Activated naive CD8-positive, alpha-beta T cell treated with anti-CD3 and anti-CD28 coated beads, Interleukin-2, amount 50 U/mL, for 16 hours (primary cell): ENCODE results near the gene NFATC4.
"Not testable (repeated sequence)": the region's sequence is repeated elsewhere in the genome, so short reads cannot be mapped to it uniquely, and the experiment has no call there.

Experiments used
- DNase-seq: peaks from one replicate; pipeline ENCODE4 v3.0.0-alpha.2; 2020; ENCODE audit warnings: low read depth, low spot score

The NFATC4 gene

DNA sequence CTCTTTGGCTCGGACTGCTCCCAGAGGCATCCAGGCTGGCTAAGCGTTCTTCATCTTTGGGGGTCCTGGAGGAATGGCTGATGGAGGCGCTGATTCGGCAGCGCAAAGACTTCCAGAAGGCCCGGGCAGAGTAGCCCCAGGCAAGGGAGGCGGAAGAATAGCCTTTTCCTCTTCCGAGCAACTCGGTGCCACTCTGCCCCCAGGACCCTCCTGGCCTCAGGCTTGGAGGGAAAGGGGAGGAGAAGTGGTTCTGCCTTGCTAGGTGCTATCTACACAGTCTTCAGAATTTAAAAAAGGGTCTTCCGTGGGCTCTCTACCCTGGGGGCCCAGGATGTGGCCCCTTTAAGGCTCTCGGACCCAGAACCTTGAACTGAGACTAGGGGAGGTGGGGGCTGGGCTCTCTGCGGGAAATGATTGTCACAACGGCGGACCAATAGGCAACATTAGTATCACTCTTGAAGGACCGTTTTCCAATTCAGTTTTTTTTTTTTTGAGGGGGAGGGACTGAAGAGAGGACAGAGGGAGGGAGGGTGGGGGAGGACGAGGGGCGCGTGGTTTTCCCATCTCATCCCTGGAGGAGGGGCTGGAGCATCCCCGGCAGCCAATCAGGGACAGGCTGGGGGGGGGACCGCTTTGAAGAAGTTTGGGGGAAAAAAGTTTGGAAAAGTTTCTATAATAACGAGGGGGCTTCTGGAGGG, at the start of gene NFATC4:
NFATC4 (plus strand) TSS at position 671 of the 698 bp plus-strand sequence. CDS start 157 bp downstream, outside the sequence.
- DNase-seq: no peak

DNA sequence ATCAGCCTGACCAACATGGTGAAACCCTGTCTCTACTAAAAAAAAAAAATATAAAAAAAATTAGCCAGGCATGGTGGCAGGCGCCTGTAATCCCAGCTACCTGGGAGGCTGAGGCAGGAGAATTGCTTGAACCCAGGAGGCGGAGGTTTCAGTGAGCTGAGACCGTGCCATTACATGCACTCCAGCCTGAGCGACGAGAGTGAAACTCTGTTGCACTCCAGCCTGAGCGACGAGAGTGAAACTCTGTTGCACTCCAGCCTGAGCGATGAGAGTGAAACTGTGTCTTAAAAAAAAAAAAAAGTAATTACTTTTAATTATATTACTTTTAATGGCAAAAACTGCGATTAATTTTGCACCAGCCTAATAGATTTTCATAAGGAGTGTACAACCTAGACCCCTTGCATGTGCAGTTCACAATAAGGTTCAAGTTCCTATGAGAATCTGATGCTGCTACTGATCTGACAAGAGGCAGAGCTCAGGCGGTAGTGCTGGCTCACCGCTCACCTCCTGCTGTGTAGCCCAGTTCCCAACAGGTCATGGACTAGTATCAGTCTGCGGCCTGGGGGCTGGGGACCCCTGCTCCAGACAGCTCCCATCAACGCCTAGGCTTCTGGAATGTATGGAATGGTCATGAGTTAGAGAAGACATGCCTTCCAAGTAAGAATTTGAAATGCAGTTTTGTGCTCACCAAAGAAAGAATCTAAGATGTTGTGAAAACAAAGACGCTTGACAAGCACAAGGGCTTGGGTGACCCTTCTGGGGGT, 46.6 kb upstream of the NFATC4 start:
- DNase-seq: no peak

DNA sequence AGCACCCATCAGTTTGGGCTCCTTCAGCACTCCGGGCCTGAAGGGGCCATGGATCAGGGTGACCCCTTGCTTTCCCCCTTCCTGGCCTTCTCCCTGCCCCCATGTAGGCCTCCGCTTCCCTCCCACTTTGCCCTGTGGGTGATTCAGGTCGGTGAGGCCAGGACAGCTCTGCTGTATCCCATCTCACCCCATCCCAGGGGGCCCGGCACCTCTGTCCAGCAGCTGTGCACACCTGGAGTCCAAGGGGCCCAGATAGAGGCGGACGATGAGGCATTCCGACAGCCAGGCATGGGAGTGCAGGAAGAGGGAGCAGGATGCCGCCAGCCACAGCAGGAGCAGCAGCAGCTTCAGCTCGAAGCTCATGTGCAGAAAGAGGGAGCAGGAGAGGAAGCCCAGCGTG, 45.3 kb upstream of the NFATC4 start:
- DNase-seq: no peak

DNA sequence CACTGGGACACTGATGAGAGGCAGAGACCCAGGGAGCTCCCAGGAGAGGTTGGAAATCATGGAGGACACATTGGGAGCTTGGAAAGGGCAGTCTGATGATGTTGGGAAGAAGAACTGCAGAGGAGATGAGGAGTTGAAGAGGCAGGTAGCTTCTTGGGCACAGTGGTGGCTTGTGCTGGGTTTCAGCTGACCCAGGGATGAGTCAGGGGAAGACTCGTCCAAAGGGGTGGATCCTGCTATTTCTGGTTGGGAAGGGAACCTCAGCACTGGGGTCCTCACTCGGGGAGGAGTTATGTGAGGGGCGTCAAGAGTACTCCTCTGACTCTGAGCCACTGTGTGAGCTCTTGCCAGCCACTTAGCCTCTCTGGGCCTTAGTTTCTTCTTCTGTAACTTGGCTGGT, 44.6 kb upstream of the NFATC4 start:
- DNase-seq: no peak

DNA sequence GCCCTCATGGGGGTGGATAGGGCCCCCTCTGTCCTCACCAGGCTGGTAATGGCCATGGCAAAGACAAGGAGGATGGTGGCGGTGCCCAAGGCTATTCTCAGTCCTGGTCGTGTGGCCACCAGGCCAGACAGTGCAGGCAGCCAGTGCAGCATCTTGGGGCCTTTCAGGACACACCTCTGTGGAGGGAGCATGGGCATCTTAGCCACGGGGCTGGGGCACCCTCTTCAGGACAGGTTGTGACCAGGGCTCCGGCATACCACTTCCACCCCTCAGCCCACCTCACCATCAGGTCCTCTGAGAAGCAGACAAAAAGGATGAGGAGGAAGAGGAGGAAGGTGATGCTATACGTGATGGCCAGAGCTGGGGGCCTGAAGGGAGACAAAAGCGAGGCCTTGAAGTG, 44.0 kb upstream of the NFATC4 start:
- no peak for DNase-seq

DNA sequence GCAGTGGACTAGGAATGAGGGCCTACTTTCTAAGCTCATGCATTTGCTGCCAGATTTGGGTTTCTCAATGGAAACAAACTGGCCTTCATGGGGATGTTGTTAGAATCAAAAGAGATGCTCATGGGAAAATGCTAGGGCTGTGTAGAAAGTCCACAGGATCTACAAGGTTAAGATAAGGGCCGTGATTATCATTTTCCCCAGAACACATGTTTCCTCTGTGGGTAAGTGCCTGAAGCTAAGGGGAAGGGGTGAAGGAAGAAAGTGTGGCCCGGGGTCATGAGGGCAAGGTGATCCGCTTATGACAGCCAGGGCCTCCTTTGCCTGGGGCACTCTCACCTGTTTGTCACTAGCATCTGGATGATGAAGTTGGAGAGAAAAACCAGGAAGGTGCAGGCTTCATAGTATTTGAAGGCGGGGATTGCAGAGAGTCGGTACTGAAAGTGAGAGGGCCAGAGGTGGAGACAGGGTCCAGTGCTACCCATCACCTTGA, 42.9 kb upstream of the NFATC4 start:
- no peak for DNase-seq

DNA sequence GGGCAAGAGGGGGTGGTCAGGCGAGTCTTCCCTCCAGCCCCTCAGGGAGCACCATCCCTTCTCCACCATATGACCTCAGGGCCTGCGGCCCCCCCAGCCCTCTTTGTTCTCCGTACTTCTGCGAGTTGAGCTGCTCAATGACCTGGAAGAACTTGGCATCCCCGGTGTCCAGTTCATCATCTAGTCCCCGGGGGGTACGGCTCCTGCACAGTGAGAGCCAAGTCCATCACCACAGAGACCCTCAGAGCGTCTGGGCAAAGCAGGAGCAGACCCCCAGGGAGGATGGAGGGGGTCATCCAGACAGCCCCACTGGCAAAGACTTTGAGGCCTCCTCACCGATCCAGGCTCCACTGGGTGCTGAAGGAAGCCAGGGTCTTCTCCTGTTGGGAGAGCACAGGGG, 42.0 kb upstream of the NFATC4 start:
- DNase-seq: no peak

DNA sequence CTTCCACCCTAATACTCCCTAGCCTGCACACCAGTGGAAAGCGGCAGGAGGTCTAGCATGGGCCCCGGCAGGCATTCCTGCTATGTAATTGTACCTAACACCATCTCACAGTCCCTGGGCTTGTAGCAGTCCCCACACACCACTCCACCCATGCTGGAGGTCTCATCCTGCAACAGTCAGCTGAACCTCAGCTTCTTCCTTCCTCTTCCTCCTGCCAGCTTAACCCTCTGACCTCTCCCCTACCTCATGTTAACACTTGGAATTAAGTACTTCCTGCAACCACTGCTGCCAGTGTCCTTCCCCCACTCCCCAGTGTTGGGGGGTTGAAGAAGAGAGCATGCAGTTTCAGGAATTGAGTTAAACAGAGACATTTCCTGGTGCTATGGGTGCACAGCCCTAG, 40.7 kb upstream of the NFATC4 start:
- DNase-seq: no peak

DNA sequence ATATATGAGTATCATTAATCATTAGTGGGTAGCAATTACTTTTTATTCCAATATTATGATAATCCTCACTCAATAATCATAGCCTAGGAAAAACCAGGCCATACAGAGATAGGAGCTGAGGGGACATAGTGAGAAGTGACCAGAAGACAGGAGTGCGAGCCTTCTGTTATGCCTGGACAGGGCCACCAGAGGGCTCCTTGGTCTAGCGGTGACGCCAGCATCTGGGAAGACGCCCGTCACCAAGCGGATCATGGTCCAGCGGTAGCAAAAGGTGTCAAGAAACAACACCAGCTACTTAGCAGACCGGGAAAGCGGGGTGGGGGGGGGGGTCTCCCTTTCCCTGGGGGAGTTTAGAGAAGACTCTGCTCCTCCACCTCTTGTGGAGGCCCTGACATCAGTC, 40.1 kb upstream of the NFATC4 start:
- DNase-seq: not testable (repeated sequence)

DNA sequence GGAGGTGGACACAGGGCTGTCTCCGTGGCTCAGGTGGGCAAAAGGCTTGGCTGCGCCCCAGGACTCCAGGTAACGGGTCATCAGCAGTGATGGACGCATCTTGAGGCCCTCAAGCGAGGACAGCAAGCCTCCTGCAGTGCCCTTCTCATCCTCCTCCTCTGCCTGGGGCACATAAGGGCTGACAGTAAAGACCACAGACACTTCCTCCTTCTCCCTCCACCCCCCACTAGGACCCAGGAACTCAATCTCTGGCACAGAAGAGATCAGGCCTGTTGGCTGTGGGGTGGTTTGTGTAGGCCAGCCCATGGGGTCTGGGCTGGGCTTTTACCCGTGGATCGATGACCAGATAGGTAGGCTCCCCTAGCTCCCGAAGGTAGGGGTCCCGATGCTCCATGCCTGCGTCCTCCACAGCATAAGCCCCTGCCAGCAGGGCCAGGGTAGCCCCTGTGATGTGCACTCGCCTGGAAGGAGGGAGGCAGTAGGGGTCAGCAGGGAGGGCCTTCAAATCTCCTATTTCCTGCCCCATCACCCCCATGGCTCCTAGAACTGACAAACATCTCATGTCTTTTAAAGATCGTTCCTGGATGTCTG, 38.8 kb upstream of the NFATC4 start:
- DNase-seq: no peak

DNA sequence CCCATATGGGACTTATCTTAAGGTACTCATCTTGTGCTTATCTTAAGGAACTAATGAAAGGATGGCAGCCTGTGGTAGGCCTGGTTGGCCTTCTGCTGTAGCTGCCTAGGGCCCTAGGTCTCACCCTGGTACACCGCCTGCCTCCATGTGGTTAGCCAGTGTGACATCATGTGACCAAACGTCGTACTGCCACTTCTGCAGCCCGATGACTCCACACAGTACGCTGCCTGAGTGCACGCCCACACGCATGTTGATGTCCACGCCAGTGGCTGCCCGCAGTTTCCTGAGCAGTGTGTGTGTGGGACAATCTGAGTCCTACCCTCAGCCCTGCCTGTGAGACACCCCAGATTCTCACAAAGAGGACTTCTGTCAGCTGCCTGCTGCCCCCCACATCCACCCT, 38.2 kb upstream of the NFATC4 start:
- no peak for DNase-seq

DNA sequence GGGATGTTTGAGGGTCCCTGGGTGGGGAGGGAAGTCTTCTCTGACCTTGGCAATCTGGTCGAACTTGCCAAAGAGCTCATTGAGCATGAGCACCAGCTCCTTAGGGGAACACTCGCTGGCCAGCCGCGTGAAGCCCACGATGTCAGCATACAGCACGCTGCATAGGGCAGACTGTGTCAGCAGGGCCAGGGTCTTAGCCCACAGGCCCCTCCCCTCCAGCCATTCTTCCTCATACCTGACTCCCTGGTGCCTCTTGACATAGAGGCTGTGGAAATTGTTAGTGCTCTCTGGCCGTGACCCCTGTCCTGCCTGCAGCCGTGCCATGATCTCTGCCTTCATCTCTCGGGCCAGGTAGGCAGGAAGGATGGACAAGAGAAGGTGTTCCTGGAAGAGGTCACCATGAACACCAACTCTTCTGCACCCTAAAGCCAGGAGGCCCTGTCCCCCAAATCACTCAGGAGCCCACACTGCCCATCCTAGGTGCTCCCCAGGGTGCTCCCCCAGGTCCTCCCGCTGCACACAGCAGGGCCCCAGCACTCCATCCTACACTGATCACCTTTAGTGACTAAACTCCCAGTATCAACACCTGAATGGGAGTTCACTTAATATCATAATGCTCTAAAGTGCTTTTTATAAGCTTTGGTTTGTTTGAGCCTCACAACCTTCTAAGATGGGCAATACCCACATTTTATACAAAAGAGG, 36.9 kb upstream of the NFATC4 start:
- DNase-seq: no peak

DNA sequence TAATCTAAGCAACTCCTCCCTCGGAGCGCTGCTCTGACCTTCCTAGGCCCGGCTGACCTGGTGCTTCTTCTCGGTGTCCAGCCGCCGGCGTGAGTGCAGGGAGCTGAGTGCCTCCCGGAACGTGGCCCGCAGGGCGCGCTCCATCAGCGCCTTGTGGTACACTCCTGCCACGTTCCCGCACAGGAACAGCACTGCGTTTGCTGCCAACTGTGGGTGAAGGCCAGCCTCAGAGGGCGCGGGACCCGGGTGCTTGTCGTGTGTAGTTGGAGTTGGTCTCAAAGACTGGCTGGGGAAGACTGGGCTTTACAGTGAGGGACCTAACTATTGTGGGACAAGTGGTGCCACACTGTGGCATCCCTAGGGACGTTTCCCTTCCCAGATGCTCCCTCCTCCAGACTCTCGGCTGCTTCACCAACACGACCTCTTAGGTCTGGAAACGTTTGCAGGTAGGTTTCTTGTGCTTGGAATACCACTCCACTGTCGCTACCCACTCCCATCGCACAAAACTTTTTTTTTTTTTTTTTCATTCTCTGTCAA, 36.2 kb upstream of the NFATC4 start:
- no peak for DNase-seq

DNA sequence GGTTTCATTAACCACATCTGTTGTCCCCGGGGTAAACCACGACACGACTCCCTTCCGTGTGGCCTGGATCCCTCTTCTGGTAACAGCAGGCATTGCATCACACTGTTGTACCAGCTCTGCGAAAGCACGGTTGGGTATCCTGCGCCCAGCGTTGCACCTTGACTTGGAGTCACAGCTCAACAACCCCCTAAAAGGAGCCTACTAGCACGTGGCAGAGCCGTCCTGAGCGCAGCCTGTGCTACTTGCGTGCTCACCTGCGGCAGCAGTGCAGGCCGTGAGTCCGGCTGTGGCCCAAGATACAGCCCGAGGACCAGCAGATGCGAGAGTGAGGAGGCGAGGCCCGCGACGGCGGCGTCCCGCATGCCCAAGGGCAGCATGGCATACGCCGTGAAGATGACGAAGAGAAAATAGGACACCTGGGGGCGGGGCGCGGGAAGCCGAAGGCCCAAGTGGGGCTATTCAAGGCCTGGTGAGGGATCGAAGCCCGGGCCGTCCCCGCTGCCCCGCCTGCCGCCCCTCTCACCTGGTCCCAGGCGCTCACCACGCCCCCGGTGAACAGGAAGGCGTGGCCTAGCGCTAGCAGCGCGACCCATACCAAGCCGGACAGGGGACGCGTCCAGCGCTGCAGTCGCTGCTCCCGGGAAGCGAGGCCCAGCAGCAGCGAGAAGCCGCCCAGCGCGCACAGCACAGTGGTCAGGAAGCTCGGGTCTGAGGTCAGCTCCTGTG, 35.6 kb upstream of the NFATC4 start:
- peak; percentile 65 for DNase-seq

DNA sequence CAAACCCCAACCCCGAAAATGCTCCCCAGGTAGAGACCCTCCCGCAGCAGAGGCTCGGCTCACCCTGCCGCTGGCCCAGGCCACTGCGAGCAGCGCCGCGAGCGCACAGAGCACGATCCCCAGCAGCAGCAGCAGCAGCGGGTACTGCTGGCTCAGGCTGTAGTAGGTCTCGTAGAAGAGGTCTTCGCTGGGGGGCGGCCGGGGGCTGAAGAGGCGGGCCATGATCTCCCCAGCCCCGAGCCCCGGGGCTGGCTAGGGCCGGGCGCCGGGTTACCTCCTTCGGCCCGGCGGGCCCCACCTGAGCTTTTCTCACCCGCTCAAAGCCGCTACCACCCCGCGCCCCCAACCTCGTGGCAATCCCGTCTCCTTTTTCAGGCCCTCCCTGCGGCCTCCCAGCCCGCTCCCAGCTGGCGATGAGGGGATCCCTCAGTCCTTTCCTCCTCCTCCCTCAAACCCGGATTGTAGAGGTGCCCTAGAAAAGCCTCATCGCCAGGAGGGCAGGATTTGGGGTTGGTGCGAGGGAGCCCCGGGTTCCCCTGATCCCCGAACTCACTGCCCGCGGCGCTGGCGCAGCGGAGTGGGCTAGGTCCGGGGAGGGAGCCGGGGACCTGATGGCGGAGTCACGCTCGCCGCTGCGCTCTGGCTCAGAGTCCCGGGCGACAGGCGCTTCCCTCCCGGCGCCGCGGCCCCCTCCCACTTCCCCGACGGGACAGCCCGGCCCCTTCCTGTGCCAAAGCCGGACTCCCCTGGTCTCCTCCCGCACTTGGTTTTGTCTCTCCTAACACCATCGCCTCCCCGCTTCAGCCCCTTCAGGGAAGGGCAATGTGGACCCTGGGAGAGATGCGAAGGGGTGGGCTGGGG, 33.3 kb upstream of the NFATC4 start, which contains the start of gene ADCY4:
ADCY4 (minus strand) TSS at position 641 of the 861 bp plus-strand sequence; CDS start at position 222, 419 bp downstream.
- DNase-seq: no peak

DNA sequence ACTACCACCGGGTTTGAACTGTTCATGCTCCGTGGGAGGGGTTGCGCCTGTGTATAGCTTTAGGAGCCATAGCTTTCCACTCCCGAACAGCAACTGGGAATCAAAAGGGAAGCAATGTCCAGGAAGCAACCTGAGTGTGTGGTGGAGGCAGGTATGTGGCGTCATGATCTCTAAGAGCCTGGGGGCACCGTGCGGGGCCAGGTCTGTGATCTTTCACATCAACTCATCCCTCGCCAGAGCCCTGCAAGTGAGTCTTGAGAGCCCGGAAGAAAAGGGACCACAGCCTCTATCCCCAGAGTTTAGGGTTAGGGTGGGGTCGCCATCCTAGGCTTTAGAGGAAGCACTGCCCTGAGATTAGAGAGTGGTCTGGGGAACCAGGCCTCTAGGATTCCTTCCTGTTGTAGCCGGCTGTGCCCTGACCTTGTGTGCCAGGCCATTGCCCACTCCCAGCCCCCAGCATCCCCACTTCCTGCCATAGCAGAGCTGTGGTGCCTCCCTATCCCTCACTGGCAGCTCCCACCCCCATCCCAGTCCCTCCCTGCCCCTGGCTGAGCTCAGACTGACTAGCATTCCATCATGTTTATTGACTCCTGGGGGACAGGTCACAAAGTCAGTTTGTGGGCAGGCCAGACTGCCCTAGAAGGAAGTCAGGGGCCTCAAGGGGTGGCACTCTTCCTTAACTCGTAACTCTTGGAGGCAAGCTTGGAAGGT, 32.4 kb upstream of the NFATC4 start:
- DNase-seq: no peak

DNA sequence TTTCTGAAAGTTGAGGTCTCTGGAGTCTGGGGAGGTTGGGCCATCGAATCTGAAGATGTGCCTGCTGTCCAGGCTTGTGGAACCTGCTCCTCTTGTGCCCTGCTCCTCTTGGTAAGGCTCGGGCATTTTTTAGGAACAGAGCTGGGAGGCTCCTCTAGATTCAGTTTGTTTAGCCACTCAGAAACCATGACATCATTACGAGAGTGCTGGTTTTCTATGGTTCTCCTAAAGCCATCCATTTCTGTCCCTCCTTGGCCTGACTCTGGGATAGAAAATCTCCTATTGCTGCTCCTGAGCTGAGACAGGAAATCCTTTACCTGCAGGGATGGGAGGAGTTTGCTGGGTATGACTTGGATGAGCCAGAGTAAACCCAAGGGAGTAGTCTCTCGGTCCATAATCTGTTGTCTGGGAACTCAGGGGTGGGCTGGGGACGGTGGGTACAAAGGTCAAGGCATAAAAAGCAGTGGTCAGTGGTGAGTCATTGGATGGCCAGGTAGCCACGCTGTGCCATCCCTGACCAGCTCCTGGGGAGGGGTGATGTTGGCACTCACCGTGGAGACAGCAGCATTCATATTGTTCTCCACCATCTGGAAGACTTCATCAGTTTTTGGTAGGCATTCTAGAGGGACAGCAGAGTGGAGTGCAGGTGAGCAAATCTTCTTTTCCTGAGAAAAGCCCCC, 30.7 kb upstream of the NFATC4 start:
- DNase-seq: no peak

DNA sequence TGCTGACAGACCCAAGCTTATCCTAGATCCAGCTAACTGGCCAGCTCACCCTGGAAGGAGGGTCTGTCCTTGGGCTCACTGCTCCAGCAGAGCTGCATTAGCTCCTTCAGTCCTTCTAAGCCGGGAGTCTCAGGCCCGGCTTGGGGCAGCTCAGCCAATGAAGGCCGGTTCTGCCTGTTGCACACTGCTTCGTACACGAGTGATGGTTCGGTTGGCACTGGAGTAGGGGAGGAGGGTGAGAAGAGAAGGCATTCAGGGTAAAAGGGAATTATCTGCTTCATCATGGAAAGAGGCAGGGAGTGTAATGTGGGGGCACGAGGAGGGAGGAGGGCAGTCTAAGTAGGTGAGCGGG, 30.2 kb upstream of the NFATC4 start:
- no peak for DNase-seq

DNA sequence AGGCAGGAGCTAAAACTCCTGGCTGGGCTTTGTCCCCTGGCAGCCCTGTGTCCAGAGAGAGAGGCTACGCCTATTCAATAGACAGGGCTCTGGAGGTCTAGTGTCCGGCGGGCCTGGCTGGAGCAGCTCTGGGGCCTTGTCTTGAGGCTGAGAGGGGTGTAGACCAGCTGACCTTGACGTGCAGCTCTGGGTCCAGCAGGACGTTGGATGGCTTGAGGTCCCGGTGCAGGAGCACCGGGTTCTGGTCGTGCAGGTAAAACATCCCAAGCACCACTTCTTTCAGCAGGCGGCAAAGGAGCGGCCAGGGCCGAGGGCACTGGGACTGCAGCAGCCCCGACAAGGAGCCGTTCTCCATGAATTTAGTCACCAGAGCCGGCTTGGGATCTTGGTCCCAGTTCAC, 29.1 kb upstream of the NFATC4 start:
- DNase-seq: no peak
